Activated CD8-positive, alpha-beta memory T cell treated with anti-CD3 and anti-CD28 coated beads, Interleukin-2, amount 10 ng/mL, durations not matched to agents 7 days and 5 days (primary cell): Measurements from ENCODE around the gene GINS1. TPM values are rescaled to one million over a fixed set of nuclear protein-coding genes. Genes with fewer than 3 reads are reported as not detected.

Experiments used
- ATAC-seq: fragments of 150-1000 bp; cut with Tn5 transposase; one replicate; pipeline ENCODE4 v1.10.0; 2021; ENCODE audit warnings: moderate library complexity
- CTCF ChIA-PET: fragments of 350-600 bp; sonication (Branson Sonifier 250); formaldehyde crosslinking; loops from one replicate; lab custom pipeline; 2021; ENCODE audit warnings: antibody characterized with exemption; lab: Charles Lee
- DNase-seq: peaks from one replicate; pipeline ENCODE4 v3.0.0-alpha.2; 2020
- H3K27ac Mint-ChIP-seq: one replicate; pipeline ENCODE4 v1.8.0; 2021; ENCODE audit warnings: mild to moderate bottlenecking, mixed read lengths
- H3K27me3 Mint-ChIP-seq: one replicate; pipeline ENCODE4 v1.8.0; 2021; ENCODE audit warnings: mixed read lengths
- H3K36me3 Mint-ChIP-seq: one replicate; pipeline ENCODE4 v1.8.0; 2021; ENCODE audit warnings: mild to moderate bottlenecking, mixed read lengths
- H3K4me1 Mint-ChIP-seq: one replicate; pipeline ENCODE4 v1.8.0; 2021; ENCODE audit warnings: mixed read lengths
- H3K4me3 Mint-ChIP-seq: one replicate; pipeline ENCODE4 v1.8.0; 2021; ENCODE audit warnings: mild to moderate bottlenecking, moderate library complexity, mixed read lengths
- H3K9me3 Mint-ChIP-seq: one replicate; pipeline ENCODE4 v1.8.0; 2022; ENCODE audit warnings: low read depth, mixed read lengths
- total RNA-seq, 2 experiments: library from RNA; stranded (reverse); gene quantifications; one replicate each; pipeline ENCODE4 v1.2.3, GENCODE V29; 2021

GINS1 gene
- total RNA-seq, 2 experiments from 2014 or later = 36.0 to 36.5 TPM

- CTCF ChIA-PET = no interaction called here
- H3K27ac Mint-ChIP-seq = no peak overlapping the region
- peaks cover 12% of the 10 kb centered on the region for H3K36me3 Mint-ChIP-seq
- H3K4me3 Mint-ChIP-seq = no peak overlapping the region
- no peak for ATAC-seq
- DNase-seq = no peak
- no peaks in the 10 kb centered on the region for H3K27me3 Mint-ChIP-seq
- peaks cover 12% of the 10 kb centered on the region for H3K4me1 Mint-ChIP-seq
- H3K9me3 Mint-ChIP-seq = no peaks in the 10 kb centered on the region
Observed at GRCh38 chr20:25376886-25377285, 30.6 kb upstream of the GINS1 start.

- Mint-ChIP-seq H3K4me1 (peaks cover 12% of the 10 kb centered on the region), H3K36me3 (peaks cover 13% of the 10 kb centered on the region), H3K27me3 (no peaks in the 10 kb centered on the region), H3K27ac (no peak overlapping the region), H3K9me3 (no peaks in the 10 kb centered on the region), H3K4me3 (no peak overlapping the region)
- no peak for ATAC-seq
- DNase-seq = no peak
- CTCF ChIA-PET = no interaction called here
Observed at GRCh38 chr20:25378189-25378883, 29.1 kb upstream of the GINS1 start.

- DNase-seq (no peak), ATAC-seq (no peak)
- Mint-ChIP-seq H3K36me3 (peaks cover 9% of the 10 kb centered on the region), H3K4me1 (peaks cover 9% of the 10 kb centered on the region), H3K27ac (no peak overlapping the region), H3K27me3 (no peaks in the 10 kb centered on the region), H3K9me3 (no peaks in the 10 kb centered on the region), H3K4me3 (no peak overlapping the region)
- CTCF ChIA-PET = no interaction called here
Observed at GRCh38 chr20:25378884-25379733, 28.4 kb upstream of the GINS1 start.

GRCh38 chr20:25380945-25381614 lies 26.4 kb upstream of the GINS1 start:
- CTCF ChIA-PET = no interaction called here

GRCh38 chr20:25382704-25383370 lies 24.6 kb upstream of the GINS1 start:
- Mint-ChIP-seq H3K4me3 (no peak overlapping the region), H3K36me3 (peaks cover 4% of the 10 kb centered on the region), H3K27ac (no peak overlapping the region), H3K4me1 (peaks cover 9% of the 10 kb centered on the region), H3K27me3 (no peaks in the 10 kb centered on the region), H3K9me3 (no peaks in the 10 kb centered on the region)
- ATAC-seq (no peak), DNase-seq (no peak)
- CTCF ChIA-PET = no interaction called here

More at GRCh38 chr20:25380945-25381614, 26.4 kb upstream of the GINS1 start:
- no peak for DNase-seq
- Mint-ChIP-seq H3K27me3 (no peaks in the 10 kb centered on the region), H3K9me3 (no peaks in the 10 kb centered on the region), H3K27ac (no peak overlapping the region), H3K4me3 (no peak overlapping the region), H3K36me3 (peaks cover 4% of the 10 kb centered on the region), H3K4me1 (peaks cover 5% of the 10 kb centered on the region)
- no peak for ATAC-seq

- no peak for ATAC-seq
- H3K27me3 Mint-ChIP-seq = no peaks in the 10 kb centered on the region
- peak overlapping the region; percentile 30 for H3K27ac Mint-ChIP-seq
- H3K4me1 Mint-ChIP-seq = peaks cover 20% of the 10 kb centered on the region
- no peak for DNase-seq
- H3K9me3 Mint-ChIP-seq = no peaks in the 10 kb centered on the region
- H3K4me3 Mint-ChIP-seq = peak overlapping the region; percentile 78
- CTCF ChIA-PET = no interaction called here
- peaks cover 5% of the 10 kb centered on the region for H3K36me3 Mint-ChIP-seq
Observed at GRCh38 chr20:25389401-25389857, 18.0 kb upstream of the GINS1 start.

GRCh38 chr20:25389858-25390537 lies 17.5 kb upstream of the GINS1 start:
- peak; percentile 6 for ATAC-seq
- CTCF ChIA-PET = interaction anchor here (1.3 kb wide), 1 partner anchor 17 kb away, joined by 6 read pairs; the partner anchor contains the start of gene GINS1

GRCh38 chr20:25390538-25391528 lies 16.6 kb upstream of the GINS1 start, which contains the start of gene ABHD12:
TSS of gene ABHD12 (minus strand) at chr20:25390835. CDS start at chr20:25390703, 132 bp downstream.
- peaks cover 4% of the 10 kb centered on the region for H3K27me3 Mint-ChIP-seq
- H3K4me3 Mint-ChIP-seq = peak within 1 kb of the TSS; percentile 85
- peaks cover 5% of the 10 kb centered on the region for H3K36me3 Mint-ChIP-seq
- H3K27ac Mint-ChIP-seq = peak within 1 kb of the TSS; percentile 91
- DNase-seq (peak; percentile 97), ATAC-seq (peak; percentile 96)
- H3K4me1 Mint-ChIP-seq = peaks cover 18% of the 10 kb centered on the region
- CTCF ChIA-PET = interaction anchor here (1.3 to 1.4 kb wide), 2 partner anchors 16 to 80 kb away, joined by 3 to 6 read pairs; partner anchors contain the start of gene GINS1
- H3K9me3 Mint-ChIP-seq = no peaks in the 10 kb centered on the region

More at GRCh38 chr20:25389858-25390537, 17.5 kb upstream of the GINS1 start:
- Mint-ChIP-seq H3K4me3 (peak overlapping the region; percentile 78), H3K27me3 (no peaks in the 10 kb centered on the region), H3K27ac (no peak overlapping the region), H3K36me3 (peaks cover 5% of the 10 kb centered on the region), H3K9me3 (no peaks in the 10 kb centered on the region), H3K4me1 (peaks cover 18% of the 10 kb centered on the region)
- peak; percentile 47 for DNase-seq

- Mint-ChIP-seq H3K9me3 (no peaks in the 10 kb centered on the region), H3K27me3 (peaks cover 8% of the 10 kb centered on the region), H3K36me3 (no peaks in the 10 kb centered on the region), H3K27ac (no peak overlapping the region), H3K4me3 (no peak overlapping the region), H3K4me1 (peaks cover 15% of the 10 kb centered on the region)
- ATAC-seq = no peak
- no peak for DNase-seq
- CTCF ChIA-PET = no interaction called here
Observed at GRCh38 chr20:25394276-25394675, 13.2 kb upstream of the GINS1 start.

- Mint-ChIP-seq H3K4me3 (no peak overlapping the region), H3K4me1 (peaks cover 11% of the 10 kb centered on the region), H3K9me3 (no peaks in the 10 kb centered on the region), H3K27ac (no peak overlapping the region), H3K27me3 (peaks cover 8% of the 10 kb centered on the region), H3K36me3 (no peaks in the 10 kb centered on the region)
- CTCF ChIA-PET = interaction anchor here (0.7 to 1.4 kb wide), 3 partner anchors 10 to 147 kb away, joined by 3 to 4 read pairs (median 3); partner anchors contain the start of genes GINS1 and PYGB
- no peak for ATAC-seq
- DNase-seq = no peak
Observed at GRCh38 chr20:25394996-25395395, 12.5 kb upstream of the GINS1 start.

GRCh38 chr20:25397096-25397495 lies 10.4 kb upstream of the GINS1 start:
- no peaks in the 10 kb centered on the region for H3K9me3 Mint-ChIP-seq
- ATAC-seq = no peak
- DNase-seq = no peak
- peaks cover 7% of the 10 kb centered on the region for H3K4me1 Mint-ChIP-seq
- no peak overlapping the region for H3K4me3 Mint-ChIP-seq
- no peaks in the 10 kb centered on the region for H3K36me3 Mint-ChIP-seq
- CTCF ChIA-PET = interaction anchor here (0.6 to 4.1 kb wide), 3 partner anchors 72 to 102 kb away, joined by 4 to 28 read pairs (median 27); no protein-coding TSS in a partner anchor
- H3K27ac Mint-ChIP-seq = no peak overlapping the region
- peaks cover 12% of the 10 kb centered on the region for H3K27me3 Mint-ChIP-seq
